HEK293 (cell line): ENCODE measurements around the gene IMMP2L.

Experiments used
- CTCF ChIA-PET: fragments of 350-600 bp; formaldehyde crosslinking; extraction: SDS; loops from one replicate; lab custom pipeline; 2021; ENCODE audit warnings: antibody characterized with exemption; lab: Yijun Ruan, JAX
- POLR2A ChIA-PET: fragments of 300-600 bp; formaldehyde crosslinking; extraction: SDS; loops from one replicate; lab custom pipeline; 2020; ENCODE audit warnings: antibody characterized with exemption, inconsistent platforms; lab: Yijun Ruan, JAX
- H3K27ac ChIP-seq: fragments of 200-500 bp; sonication (Bioruptor generic); 2 replicates; pipeline ENCODE4 v1.5.1; 2014; ENCODE audit warnings: low read depth, low read length, control low read depth, inconsistent platforms; ENCODE audit errors: extremely low read depth
- H3K36me3 ChIP-seq, 2 experiments: fragments of 200-500 bp in 1 of 2; sonication (Bioruptor generic) in 1 of 2; 1 replicate in 1 of 2; 2 replicates in 1 of 2; pipeline ENCODE4 v1.5.1; 2014 to 2017; ENCODE audit warnings: inconsistent platforms in 2 of 2, low read length in 2 of 2; ENCODE audit not compliant: control insufficient read depth in 2 of 2, insufficient read depth in 1 of 2
- H3K4me1 ChIP-seq: fragments of 200-500 bp; sonication (Bioruptor generic); 2 replicates; pipeline ENCODE4 v1.5.1; 2014; ENCODE audit warnings: mild to moderate bottlenecking, low read length, inconsistent platforms; ENCODE audit not compliant: control insufficient read depth, insufficient read depth
- H3K4me3 ChIP-seq: 2 replicates; pipeline ENCODE4 v1.5.1; 2011; ENCODE audit warnings: low read depth, mild to moderate bottlenecking, control low read depth, low read length, moderate library complexity
- H3K9me3 ChIP-seq: fragments of 200-500 bp; sonication (Bioruptor generic); 2 replicates; pipeline ENCODE4 v1.5.1; 2014; ENCODE audit warnings: low read depth, low read length, inconsistent platforms; ENCODE audit not compliant: control insufficient read depth, insufficient read depth
- ATF2 ChIP-seq: fragments of 450-650 bp; formaldehyde crosslinking; IDR thresholded peaks from 2 replicates; pipeline ENCODE4 v1.5.1; 2016; ENCODE audit warnings: missing biosample characterization, missing genetic modification characterization, low read depth
- EGR2 ChIP-seq: fragments of 450-650 bp; formaldehyde crosslinking; IDR thresholded peaks from 2 replicates; pipeline ENCODE4 v1.5.1; 2016; ENCODE audit warnings: low read depth, missing biosample characterization, missing genetic modification characterization
- GFI1B ChIP-seq: fragments of 450-650 bp; formaldehyde crosslinking; IDR thresholded peaks from 2 replicates; pipeline ENCODE4 v1.5.1; 2016; ENCODE audit warnings: missing biosample characterization, missing genetic modification characterization
- GLI2 ChIP-seq: fragments of 450-650 bp; formaldehyde crosslinking; IDR thresholded peaks from 2 replicates; pipeline ENCODE4; 2017; ENCODE audit warnings: missing biosample characterization, missing genetic modification characterization, low read depth, borderline replicate concordance
- PRDM1 ChIP-seq: fragments of 450-650 bp; formaldehyde crosslinking; IDR thresholded peaks from 2 replicates; pipeline ENCODE4; 2016; ENCODE audit warnings: missing biosample characterization, missing genetic modification characterization
- SCRT1 ChIP-seq: fragments of 450-650 bp; formaldehyde crosslinking; IDR thresholded peaks from 2 replicates; pipeline ENCODE4 v1.5.1; 2016; ENCODE audit warnings: missing biosample characterization, missing genetic modification characterization, borderline replicate concordance
- SP2 ChIP-seq: fragments of 450-650 bp; formaldehyde crosslinking; IDR thresholded peaks from 2 replicates; pipeline ENCODE4 v1.5.1; 2016; ENCODE audit warnings: missing biosample characterization, missing genetic modification characterization
- SP7 ChIP-seq: fragments of 450-650 bp; formaldehyde crosslinking; IDR thresholded peaks from 2 replicates; pipeline ENCODE4 v1.5.1; 2016; ENCODE audit warnings: missing biosample characterization, missing genetic modification characterization
- WT1 ChIP-seq: fragments of 450-650 bp; formaldehyde crosslinking; IDR thresholded peaks from 2 replicates; pipeline ENCODE4 v1.5.1; 2016; ENCODE audit warnings: missing biosample characterization, missing genetic modification characterization
- ZBTB1 ChIP-seq: fragments of 450-650 bp; formaldehyde crosslinking; IDR thresholded peaks from 2 replicates; pipeline ENCODE4 v1.5.1; 2016; ENCODE audit warnings: missing biosample characterization, missing genetic modification characterization
- ZFP3 ChIP-seq: fragments of 450-650 bp; formaldehyde crosslinking; IDR thresholded peaks from 2 replicates; pipeline ENCODE4 v1.5.1; 2016; ENCODE audit warnings: low read depth, missing biosample characterization, missing genetic modification characterization
- ZFP69B ChIP-seq: fragments of 450-650 bp; formaldehyde crosslinking; IDR thresholded peaks from 2 replicates; pipeline ENCODE4 v1.5.1; 2016; ENCODE audit warnings: missing biosample characterization, missing genetic modification characterization
- ZNF10 ChIP-seq: fragments of 450-650 bp; formaldehyde crosslinking; IDR thresholded peaks from 2 replicates; pipeline ENCODE4 v1.5.1; 2017; ENCODE audit warnings: missing biosample characterization, missing genetic modification characterization
- ZNF214 ChIP-seq: fragments of 450-650 bp; formaldehyde crosslinking; IDR thresholded peaks from 2 replicates; pipeline ENCODE4 v1.5.1; 2017; ENCODE audit warnings: missing biosample characterization, mild to moderate bottlenecking, missing genetic modification characterization, borderline replicate concordance
- ZNF416 ChIP-seq: fragments of 450-650 bp; formaldehyde crosslinking; IDR thresholded peaks from 2 replicates; pipeline ENCODE4 v1.5.1; 2016; ENCODE audit warnings: missing biosample characterization, missing genetic modification characterization
- ZNF423 ChIP-seq: fragments of 450-650 bp; formaldehyde crosslinking; IDR thresholded peaks from 2 replicates; pipeline ENCODE4 v1.5.1; 2016; ENCODE audit warnings: missing biosample characterization, missing genetic modification characterization
- ZNF488 ChIP-seq: fragments of 450-650 bp; formaldehyde crosslinking; IDR thresholded peaks from 2 replicates; pipeline ENCODE4 v1.5.1; 2016; ENCODE audit warnings: missing biosample characterization, missing genetic modification characterization
- ZNF510 ChIP-seq: fragments of 450-650 bp; formaldehyde crosslinking; IDR thresholded peaks from 2 replicates; pipeline ENCODE4 v1.5.1; 2018; ENCODE audit warnings: mild to moderate bottlenecking, missing genetic modification characterization, missing biosample characterization; ENCODE audit not compliant: insufficient replicate concordance
- ZNF658 ChIP-seq: fragments of 450-650 bp; formaldehyde crosslinking; IDR thresholded peaks from 2 replicates; pipeline ENCODE4; 2016; ENCODE audit warnings: missing biosample characterization, missing genetic modification characterization
- ZNF670 ChIP-seq: fragments of 450-650 bp; formaldehyde crosslinking; IDR thresholded peaks from 2 replicates; pipeline ENCODE4 v1.5.1; 2016; ENCODE audit warnings: missing biosample characterization, missing genetic modification characterization, low read depth
- ZNF768 ChIP-seq: fragments of 450-650 bp; formaldehyde crosslinking; IDR thresholded peaks from 2 replicates; pipeline ENCODE4 v1.5.1; 2018; ENCODE audit warnings: missing biosample characterization, mild to moderate bottlenecking, missing genetic modification characterization
- ZNF785 ChIP-seq: fragments of 450-650 bp; formaldehyde crosslinking; IDR thresholded peaks from 2 replicates; pipeline ENCODE4 v1.5.1; 2016; ENCODE audit warnings: missing biosample characterization, missing genetic modification characterization
- ZSCAN4 ChIP-seq: fragments of 450-650 bp; formaldehyde crosslinking; IDR thresholded peaks from 2 replicates; pipeline ENCODE4 v1.5.1; 2017; ENCODE audit warnings: missing biosample characterization, missing genetic modification characterization
- ZXDB ChIP-seq: fragments of 450-650 bp; formaldehyde crosslinking; IDR thresholded peaks from 2 replicates; pipeline ENCODE4 v1.5.1; 2016; ENCODE audit warnings: missing biosample characterization, missing genetic modification characterization

Gene IMMP2L

GRCh38 chr7:110759069-110759468 lies 803.2 kb downstream of the IMMP2L start:
- ChIA-PET CTCF (interaction anchor here (0.6 kb wide), 1 partner anchor 578 kb away, joined by 3 read pairs; no protein-coding TSS in a partner anchor), POLR2A (no interaction called here)
- no peaks in the 10 kb centered on the region for H3K9me3 ChIP-seq
- H3K36me3 ChIP-seq = no peaks in the 10 kb centered on the region
- no peak overlapping the region for H3K4me3 ChIP-seq
- H3K27ac ChIP-seq = no peak overlapping the region
- H3K4me1 ChIP-seq = no peaks in the 10 kb centered on the region
- TF ChIP-seq ZFP3 (tag by site-specific recombination) = no peak
- TF ChIP-seq ZSCAN4 (tag by site-specific recombination) = no peak
- no peak for TF ChIP-seq ZNF214 (tag by site-specific recombination)
- no peak for TF ChIP-seq ZXDB (tag by site-specific recombination)

- Histone ChIP-seq H3K9me3 (no peaks in the 10 kb centered on the region), H3K27ac (no peak overlapping the region), H3K4me1 (no peaks in the 10 kb centered on the region), H3K36me3 (no peaks in the 10 kb centered on the region), H3K4me3 (no peak overlapping the region)
- CTCF ChIA-PET = interaction anchor here (0.7 kb wide), 1 partner anchor 146 kb away, joined by 5 read pairs; no protein-coding TSS in a partner anchor
- TF ChIP-seq GLI2 (no peak), ZNF10 (tag by site-specific recombination) (no peak)
- POLR2A ChIA-PET = interaction anchor here (0.6 kb wide), 1 partner anchor 34 kb away, joined by 3 read pairs; no protein-coding TSS in a partner anchor
Observed at GRCh38 chr7:110754649-110755048, 807.6 kb downstream of the IMMP2L start.

GRCh38 chr7:110750931-110751605 lies 811.2 kb downstream of the IMMP2L start:
- ChIA-PET POLR2A (no interaction called here), CTCF (no interaction called here)
- TF ChIP-seq GFI1B (tag by site-specific recombination) (no peak), ZNF423 (no peak), EGR2 (tag by site-specific recombination) (no peak), ZFP69B (tag by site-specific recombination) (no peak), ZNF670 (no peak), ZNF768 (tag by site-specific recombination) (no peak), ZNF785 (tag by site-specific recombination) (no peak), ZNF510 (no peak)

GRCh38 chr7:110733221-110733620 lies 829.1 kb downstream of the IMMP2L start:
- CTCF ChIA-PET = no interaction called here
- Histone ChIP-seq H3K36me3 (no peaks in the 10 kb centered on the region), H3K27ac (no peak overlapping the region), H3K4me1 (no peaks in the 10 kb centered on the region), H3K9me3 (no peaks in the 10 kb centered on the region), H3K4me3 (no peak overlapping the region)
- POLR2A ChIA-PET = no interaction called here
- TF ChIP-seq ZNF10 (tag by site-specific recombination) (no peak), ZNF416 (tag by site-specific recombination) (no peak), PRDM1 (tag by site-specific recombination) (no peak), SP2 (tag by site-specific recombination) (no peak), ZNF658 (tag by site-specific recombination) (no peak), SCRT1 (tag by site-specific recombination) (no peak), SP7 (tag by site-specific recombination) (no peak), ATF2 (tag by site-specific recombination) (no peak), ZBTB1 (tag by site-specific recombination) (no peak), ZNF488 (tag by site-specific recombination) (no peak), WT1 (tag by site-specific recombination) (no peak)

More at GRCh38 chr7:110750931-110751605, 811.2 kb downstream of the IMMP2L start:
- Histone ChIP-seq H3K27ac (no peak overlapping the region), H3K4me3 (no peak overlapping the region), H3K9me3 (no peaks in the 10 kb centered on the region), H3K4me1 (no peaks in the 10 kb centered on the region), H3K36me3 (no peaks in the 10 kb centered on the region)
